HCT116 (cell line): Measurements from ENCODE around the gene TLX2. TPM values are rescaled to one million over a fixed set of nuclear protein-coding genes. Genes with fewer than 3 reads are reported as not detected.
A peak's percentile ranks its signal among the peaks of the same experiment; 100 is the strongest.

Experiments
- ATAC-seq: fragments of 200-7000 bp; cut with Tn5 transposase; 2 replicates; pipeline ENCODE4 v1.9.1; 2020; ENCODE audit warnings: mild to moderate bottlenecking, moderate library complexity
- BruUV-seq: library from RNA; stranded (reverse); fragments of 400-500 nt; replicated peaks from 2 replicates; lab custom pipeline; 2021; lab: Mats Ljungman, UMichigan
- CTCF ChIA-PET: fragments of 300-600 bp; sonication (Branson Sonifier 250); formaldehyde crosslinking; loops from one replicate; lab custom pipeline; 2021; ENCODE audit warnings: antibody characterized with exemption; lab: Charles Lee
- POLR2A ChIA-PET: fragments of 300-600, 350-600 bp; sonication (Branson Sonifier 250); formaldehyde crosslinking; loops from one replicate; lab custom pipeline; 2021; ENCODE audit warnings: antibody characterized with exemption; lab: Charles Lee
- RAD21 ChIA-PET, 2 experiments: fragments of 300-600 bp; sonication (Branson Sonifier 250); formaldehyde crosslinking; loops; one replicate each; lab custom pipeline; 2023; ENCODE audit warnings: low total read pairs in 2 of 2; ENCODE audit not compliant: uncharacterized antibody in 2 of 2, unreplicated experiment in 2 of 2, low non-redundant PET in 1 of 2; lab: Charles Lee
- DNase-seq: peaks from one replicate; pipeline ENCODE4 v3.0.0-alpha.2; 2010; ENCODE audit warnings: low read depth, low spot score
- H2AFZ ChIP-seq: fragments of 200-600 bp; shearing (Covaris generic), sonication (generic); 2 replicates; pipeline ENCODE4 v1.6.1; 2017; ENCODE audit warnings: low read depth, mixed run types, mixed read lengths, antibody characterized with exemption, low read length; ENCODE audit not compliant: poor library complexity, severe bottlenecking
- H3K27ac ChIP-seq: 2 replicates; pipeline ENCODE4 v1.5.1; 2012; ENCODE audit warnings: low read depth, low read length
- H3K27me3 ChIP-seq: fragments of 200-600 bp; sonication (generic); 2 replicates; pipeline ENCODE4 v1.6.1; 2016; ENCODE audit warnings: mixed run types, low read length, mixed read lengths; ENCODE audit not compliant: insufficient read depth
- H3K36me3 ChIP-seq, 2 experiments: fragments of 200-500 bp in 1 of 2; fragments of 200-600 bp in 1 of 2; sonication (Bioruptor generic) in 1 of 2; sonication (generic) in 1 of 2; 2 replicates each; pipeline versions ENCODE4 v1.5.1 to v1.6.1; 2014 to 2016; ENCODE audit warnings: low read length in 2 of 2, inconsistent platforms in 1 of 2, mixed read lengths in 1 of 2, mixed run types in 1 of 2; ENCODE audit not compliant: insufficient read depth in 2 of 2, control insufficient read depth in 1 of 2
- H3K4me1 ChIP-seq, 2 experiments: fragments of 200-600 bp in 1 of 2; sonication (generic) in 1 of 2; 2 replicates each; pipeline versions ENCODE4 v1.5.1 to v1.6.1; 2012 to 2017; ENCODE audit warnings: low read length in 2 of 2, inconsistent platforms in 1 of 2, mild to moderate bottlenecking in 1 of 2, mixed read lengths in 1 of 2, mixed run types in 1 of 2, moderate library complexity in 1 of 2; ENCODE audit not compliant: insufficient read depth in 2 of 2, control insufficient read depth in 1 of 2
- H3K4me2 ChIP-seq: fragments of 200-600 bp; sonication (generic); 2 replicates; pipeline ENCODE4 v1.6.1; 2017; ENCODE audit warnings: mixed run types, low read length, mixed read lengths
- H3K4me3 ChIP-seq, 2 experiments: fragments of 200-600 bp in 1 of 2; sonication (generic) in 1 of 2; replicated peaks in 1 of 2; 2 replicates each; pipeline ENCODE4 v1.5.1; 2011 to 2016; ENCODE audit warnings: low read length in 2 of 2, control low read depth in 1 of 2, low read depth in 1 of 2, mild to moderate bottlenecking in 1 of 2, mixed read lengths in 1 of 2, mixed run types in 1 of 2
- H3K79me2 ChIP-seq: fragments of 200-600 bp; sonication (generic); 2 replicates; pipeline ENCODE4 v1.6.1; 2017; ENCODE audit warnings: mild to moderate bottlenecking, mixed run types, low read length, moderate library complexity, mixed read lengths; ENCODE audit not compliant: insufficient read depth
- H3K9ac ChIP-seq: fragments of 200-600 bp; sonication (generic); 2 replicates; pipeline ENCODE4 v1.6.1; 2016; ENCODE audit warnings: low read length, mixed read lengths
- H3K9me2 ChIP-seq: fragments of 200-600 bp; sonication (generic), shearing (Covaris generic); 2 replicates; pipeline ENCODE4 v1.6.1; 2017; ENCODE audit warnings: mixed run types, mild to moderate bottlenecking, moderate library complexity; ENCODE audit not compliant: insufficient read depth
- H3K9me3 ChIP-seq, 2 experiments: fragments of 200-500 bp in 1 of 2; fragments of 200-600 bp in 1 of 2; sonication (Bioruptor generic) in 1 of 2; sonication (generic) in 1 of 2; 2 replicates each; pipeline ENCODE4 v1.6.1; 2014 to 2017; ENCODE audit warnings: low read length in 2 of 2, mixed read lengths in 2 of 2, inconsistent platforms in 1 of 2, low read depth in 1 of 2, mild to moderate bottlenecking in 1 of 2, mixed run types in 1 of 2, moderate library complexity in 1 of 2; ENCODE audit not compliant: control insufficient read depth in 1 of 2, insufficient read depth in 1 of 2
- H4K20me1 ChIP-seq: fragments of 200-600 bp; sonication (generic), shearing (Covaris generic); 2 replicates; pipeline ENCODE4 v1.6.1; 2017; ENCODE audit warnings: mixed run types, mild to moderate bottlenecking, moderate library complexity; ENCODE audit not compliant: insufficient read depth
- CEBPB ChIP-seq: IDR thresholded peaks from 2 replicates; pipeline ENCODE4 v1.6.1; 2012; ENCODE audit warnings: low read depth
- EGR1 ChIP-seq: IDR thresholded peaks from 2 replicates; pipeline ENCODE4 v1.6.1; 2012; ENCODE audit warnings: low read depth
- ELF1 ChIP-seq: IDR thresholded peaks from 2 replicates; pipeline ENCODE4 v1.6.1; 2012; ENCODE audit warnings: low read depth, borderline replicate concordance
- EZH2 ChIP-seq: fragments of 200-600 bp; sonication (generic); IDR thresholded peaks from 2 replicates; pipeline ENCODE4 v1.6.1; 2017; ENCODE audit warnings: antibody characterized with exemption, mixed run types
- JUND ChIP-seq: IDR thresholded peaks from 2 replicates; pipeline ENCODE4 v1.6.1; 2012
- POLR2A ChIP-seq: IDR thresholded peaks from 2 replicates; pipeline ENCODE4 v1.7.0; 2011; ENCODE audit warnings: borderline replicate concordance; ENCODE audit not compliant: insufficient read depth, insufficient read length; ENCODE audit errors: extremely low read depth
- POLR2AphosphoS5 ChIP-seq: IDR thresholded peaks from 2 replicates; pipeline ENCODE4 v1.6.1; 2011; ENCODE audit warnings: mild to moderate bottlenecking, low read depth, low read length, moderate library complexity
- RAD21 ChIP-seq: IDR thresholded peaks from 2 replicates; pipeline ENCODE4 v1.6.1; 2012; ENCODE audit warnings: low read depth, mild to moderate bottlenecking
- SIN3A ChIP-seq: IDR thresholded peaks from 2 replicates; pipeline ENCODE4 v1.6.1; 2012; ENCODE audit warnings: low read depth
- SRF ChIP-seq: IDR thresholded peaks from 2 replicates; pipeline ENCODE4 v1.6.1; 2012; ENCODE audit warnings: low read depth
- YY1 ChIP-seq: IDR thresholded peaks from 2 replicates; pipeline ENCODE4 v1.6.1; 2011; ENCODE audit warnings: low read length, low read depth, moderate library complexity, mild to moderate bottlenecking; ENCODE audit not compliant: insufficient replicate concordance; ENCODE audit errors: extremely low read depth
- ZNF274 ChIP-seq: fragments of 200-500 bp; sonication (Bioruptor generic); IDR thresholded peaks from 2 replicates; pipeline ENCODE4 v1.6.1; 2014; ENCODE audit warnings: mild to moderate bottlenecking, low read depth, low read length, inconsistent platforms
- intact Hi-C: fragments of 100-400 bp; cut with micrococcal nuclease; formaldehyde crosslinking; loops from 2 replicates; pipeline ENCODE4 v1.10.0; 2022
- total RNA-seq: library from RNA; stranded (reverse); gene quantifications from one replicate; pipeline ENCODE4 v1.2.1, GENCODE V29; 2021; ENCODE audit not compliant: unreplicated experiment
- TF ChIP-seq, protein P1 (sequence below): IDR thresholded peaks from 2 replicates; pipeline ENCODE4 v1.6.1; 2012
- TF ChIP-seq, protein P2 (sequence below): IDR thresholded peaks from 2 replicates; pipeline ENCODE4 v1.6.1; 2012
- TF ChIP-seq, protein P3 (sequence below): IDR thresholded peaks from 2 replicates; pipeline ENCODE4 v1.6.1; 2012; ENCODE audit warnings: low read depth
- TF ChIP-seq, protein P4 (sequence below): IDR thresholded peaks from 2 replicates; pipeline ENCODE4 v1.6.1; 2011; ENCODE audit warnings: mild to moderate bottlenecking, low read length, moderate library complexity; ENCODE audit not compliant: insufficient replicate concordance; ENCODE audit errors: extremely low read depth

The TLX2 gene
- total RNA-seq, 1 experiment from 2014 or later = not detected

DNA sequence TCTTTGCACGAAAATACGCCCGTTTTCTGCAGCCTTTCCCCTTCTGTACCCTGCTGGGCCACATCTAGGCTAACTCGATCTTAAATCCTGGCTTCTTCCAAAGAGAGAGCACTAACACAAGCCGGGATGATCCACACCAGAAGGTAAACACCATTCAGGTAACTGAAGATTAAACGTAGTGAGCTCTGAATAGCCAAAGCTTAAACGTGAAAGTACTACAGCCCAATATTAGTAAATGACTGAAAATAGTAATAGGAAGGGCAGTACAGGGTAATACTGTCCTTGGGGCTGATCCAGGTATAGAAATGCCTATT, 41.3 kb upstream of the TLX2 start:
- ATAC-seq (peak; percentile 4), DNase-seq (no peak)
- Histone ChIP-seq H3K79me2 (peaks cover 10% of the 10 kb centered on the region), H2AFZ (no peak overlapping the region), H3K27ac (peak overlapping the region; percentile 82), H3K4me3 (peak overlapping the region; percentile 94 to 96), H3K9me3 (no peaks in the 10 kb centered on the region), H3K4me1 (peaks cover 12 to 18% of the 10 kb centered on the region in 2 experiments; a peak in 3 of 4 replicates), H3K9me2 (no peaks in the 10 kb centered on the region), H4K20me1 (no peaks in the 10 kb centered on the region), H3K9ac (peak overlapping the region; percentile 87), H3K27me3 (no peaks in the 10 kb centered on the region), H3K4me2 (peak overlapping the region; percentile 88), H3K36me3 (peaks cover 8 to 17% of the 10 kb centered on the region in 2 experiments; a peak in 2 of 4 replicates)
- ChIA-PET CTCF (interaction anchor here (1.5 kb wide), 1 partner anchor 10 kb away, joined by 11 read pairs; the partner anchor contains the start of genes CCDC142 and TTC31), RAD21 (interaction anchor here in 1 of 2 experiments (0.6 kb wide), 1 partner anchor 57 kb away, joined by 3 read pairs; the partner anchor contains the start of genes AUP1 and HTRA2), POLR2A (interaction anchor here (1.2 to 2.7 kb wide), 4 partner anchors 9 to 58 kb away, joined by 3 to 25 read pairs (median 6); partner anchors contain the start of genes CCDC142, TTC31 and WBP1)
- intact Hi-C loops = no loop called here
- no peak for TF ChIP-seq SRF
- no peak for TF ChIP-seq POLR2A
- no peak for TF ChIP-seq ELF1
- TF ChIP-seq, protein P1, sequence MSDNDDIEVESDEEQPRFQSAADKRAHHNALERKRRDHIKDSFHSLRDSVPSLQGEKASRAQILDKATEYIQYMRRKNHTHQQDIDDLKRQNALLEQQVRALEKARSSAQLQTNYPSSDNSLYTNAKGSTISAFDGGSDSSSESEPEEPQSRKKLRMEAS = no peak
- TF ChIP-seq, protein P2, sequence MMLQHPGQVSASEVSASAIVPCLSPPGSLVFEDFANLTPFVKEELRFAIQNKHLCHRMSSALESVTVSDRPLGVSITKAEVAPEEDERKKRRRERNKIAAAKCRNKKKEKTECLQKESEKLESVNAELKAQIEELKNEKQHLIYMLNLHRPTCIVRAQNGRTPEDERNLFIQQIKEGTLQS = no peak
- TF ChIP-seq SIN3A = no peak
- TF ChIP-seq CEBPB = no peak
- no peak for TF ChIP-seq YY1
- TF ChIP-seq RAD21 = no peak
- no peak for TF ChIP-seq EZH2
- TF ChIP-seq JUND = no peak
- TF ChIP-seq, protein P3, sequence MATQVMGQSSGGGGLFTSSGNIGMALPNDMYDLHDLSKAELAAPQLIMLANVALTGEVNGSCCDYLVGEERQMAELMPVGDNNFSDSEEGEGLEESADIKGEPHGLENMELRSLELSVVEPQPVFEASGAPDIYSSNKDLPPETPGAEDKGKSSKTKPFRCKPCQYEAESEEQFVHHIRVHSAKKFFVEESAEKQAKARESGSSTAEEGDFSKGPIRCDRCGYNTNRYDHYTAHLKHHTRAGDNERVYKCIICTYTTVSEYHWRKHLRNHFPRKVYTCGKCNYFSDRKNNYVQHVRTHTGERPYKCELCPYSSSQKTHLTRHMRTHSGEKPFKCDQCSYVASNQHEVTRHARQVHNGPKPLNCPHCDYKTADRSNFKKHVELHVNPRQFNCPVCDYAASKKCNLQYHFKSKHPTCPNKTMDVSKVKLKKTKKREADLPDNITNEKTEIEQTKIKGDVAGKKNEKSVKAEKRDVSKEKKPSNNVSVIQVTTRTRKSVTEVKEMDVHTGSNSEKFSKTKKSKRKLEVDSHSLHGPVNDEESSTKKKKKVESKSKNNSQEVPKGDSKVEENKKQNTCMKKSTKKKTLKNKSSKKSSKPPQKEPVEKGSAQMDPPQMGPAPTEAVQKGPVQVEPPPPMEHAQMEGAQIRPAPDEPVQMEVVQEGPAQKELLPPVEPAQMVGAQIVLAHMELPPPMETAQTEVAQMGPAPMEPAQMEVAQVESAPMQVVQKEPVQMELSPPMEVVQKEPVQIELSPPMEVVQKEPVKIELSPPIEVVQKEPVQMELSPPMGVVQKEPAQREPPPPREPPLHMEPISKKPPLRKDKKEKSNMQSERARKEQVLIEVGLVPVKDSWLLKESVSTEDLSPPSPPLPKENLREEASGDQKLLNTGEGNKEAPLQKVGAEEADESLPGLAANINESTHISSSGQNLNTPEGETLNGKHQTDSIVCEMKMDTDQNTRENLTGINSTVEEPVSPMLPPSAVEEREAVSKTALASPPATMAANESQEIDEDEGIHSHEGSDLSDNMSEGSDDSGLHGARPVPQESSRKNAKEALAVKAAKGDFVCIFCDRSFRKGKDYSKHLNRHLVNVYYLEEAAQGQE = no peak
- TF ChIP-seq, protein P4, sequence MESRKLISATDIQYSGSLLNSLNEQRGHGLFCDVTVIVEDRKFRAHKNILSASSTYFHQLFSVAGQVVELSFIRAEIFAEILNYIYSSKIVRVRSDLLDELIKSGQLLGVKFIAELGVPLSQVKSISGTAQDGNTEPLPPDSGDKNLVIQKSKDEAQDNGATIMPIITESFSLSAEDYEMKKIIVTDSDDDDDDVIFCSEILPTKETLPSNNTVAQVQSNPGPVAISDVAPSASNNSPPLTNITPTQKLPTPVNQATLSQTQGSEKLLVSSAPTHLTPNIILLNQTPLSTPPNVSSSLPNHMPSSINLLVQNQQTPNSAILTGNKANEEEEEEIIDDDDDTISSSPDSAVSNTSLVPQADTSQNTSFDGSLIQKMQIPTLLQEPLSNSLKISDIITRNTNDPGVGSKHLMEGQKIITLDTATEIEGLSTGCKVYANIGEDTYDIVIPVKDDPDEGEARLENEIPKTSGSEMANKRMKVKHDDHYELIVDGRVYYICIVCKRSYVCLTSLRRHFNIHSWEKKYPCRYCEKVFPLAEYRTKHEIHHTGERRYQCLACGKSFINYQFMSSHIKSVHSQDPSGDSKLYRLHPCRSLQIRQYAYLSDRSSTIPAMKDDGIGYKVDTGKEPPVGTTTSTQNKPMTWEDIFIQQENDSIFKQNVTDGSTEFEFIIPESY = no peak
- no peak for TF ChIP-seq EGR1
- no peak for TF ChIP-seq ZNF274
- TF ChIP-seq POLR2AphosphoS5 = no peak
- TSS peak; percentile 88 for BruUV-seq
